ENCODE data around the gene TNRC6C. TPM values are rescaled to one million over a fixed set of nuclear protein-coding genes. Genes with fewer than 3 reads are reported as not detected.

Gene TNRC6C
- total RNA-seq, 4 donors from 2014 or later = 4.7 to 9.0 (median 7.6) TPM

- in situ Hi-C loops (cut with MboI; ENCODE audit: low sequenced_read_pairs in 4 of 4) (no loop called here), intact Hi-C loops (cut with DNase I; ENCODE audit: low total_unique reads) (no loop called here)
- TF ChIP-seq, protein P1, sequence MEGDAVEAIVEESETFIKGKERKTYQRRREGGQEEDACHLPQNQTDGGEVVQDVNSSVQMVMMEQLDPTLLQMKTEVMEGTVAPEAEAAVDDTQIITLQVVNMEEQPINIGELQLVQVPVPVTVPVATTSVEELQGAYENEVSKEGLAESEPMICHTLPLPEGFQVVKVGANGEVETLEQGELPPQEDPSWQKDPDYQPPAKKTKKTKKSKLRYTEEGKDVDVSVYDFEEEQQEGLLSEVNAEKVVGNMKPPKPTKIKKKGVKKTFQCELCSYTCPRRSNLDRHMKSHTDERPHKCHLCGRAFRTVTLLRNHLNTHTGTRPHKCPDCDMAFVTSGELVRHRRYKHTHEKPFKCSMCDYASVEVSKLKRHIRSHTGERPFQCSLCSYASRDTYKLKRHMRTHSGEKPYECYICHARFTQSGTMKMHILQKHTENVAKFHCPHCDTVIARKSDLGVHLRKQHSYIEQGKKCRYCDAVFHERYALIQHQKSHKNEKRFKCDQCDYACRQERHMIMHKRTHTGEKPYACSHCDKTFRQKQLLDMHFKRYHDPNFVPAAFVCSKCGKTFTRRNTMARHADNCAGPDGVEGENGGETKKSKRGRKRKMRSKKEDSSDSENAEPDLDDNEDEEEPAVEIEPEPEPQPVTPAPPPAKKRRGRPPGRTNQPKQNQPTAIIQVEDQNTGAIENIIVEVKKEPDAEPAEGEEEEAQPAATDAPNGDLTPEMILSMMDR (IDR thresholded peaks at IDR 0.05 in 4 of 5, conservative IDR thresholded peaks at IDR 0.05 in 1 of 5) = no peak
- no peak for TF ChIP-seq POLR2A (IDR thresholded peaks at IDR 0.05)
- peaks cover 15 to 23% of the 10 kb centered on the region in 2 donors for H3K4me1 ChIP-seq
- no peak overlapping the region for H3K27ac ChIP-seq
- no peaks in the 10 kb centered on the region for H3K9me3 ChIP-seq
- no peak overlapping the region for H3K4me3 ChIP-seq
- DNase-seq (no peak), ATAC-seq (no peak)
- no peaks in the 10 kb centered on the region for H3K36me3 ChIP-seq
- H3K27me3 ChIP-seq = no peaks in the 10 kb centered on the region
These were observed 189.9 kb downstream of the TNRC6C start for GRCh38 chr17:78148286-78149016.

- intact Hi-C loops (cut with DNase I; ENCODE audit: low total_unique reads) (no loop called here), in situ Hi-C loops (cut with MboI; ENCODE audit: low sequenced_read_pairs in 4 of 4) (no loop called here)
- no peak for TF ChIP-seq POLR2A (IDR thresholded peaks at IDR 0.05)
- TF ChIP-seq, protein P1 (IDR thresholded peaks at IDR 0.05 in 4 of 5, conservative IDR thresholded peaks at IDR 0.05 in 1 of 5) = no peak
- peaks cover 0 to 3% of the 10 kb centered on the region in 2 donors for H3K4me1 ChIP-seq
- no peaks in the 10 kb centered on the region for H3K36me3 ChIP-seq
- no peaks in the 10 kb centered on the region for H3K27me3 ChIP-seq
- ATAC-seq (peak in 1 of 2 donors; percentile 57), DNase-seq (no peak)
- no peak overlapping the region for H3K4me3 ChIP-seq
- no peak overlapping the region for H3K27ac ChIP-seq
- no peaks in the 10 kb centered on the region for H3K9me3 ChIP-seq
These were observed 193.1 kb downstream of the TNRC6C start for GRCh38 chr17:78151514-78152008.

DNA sequence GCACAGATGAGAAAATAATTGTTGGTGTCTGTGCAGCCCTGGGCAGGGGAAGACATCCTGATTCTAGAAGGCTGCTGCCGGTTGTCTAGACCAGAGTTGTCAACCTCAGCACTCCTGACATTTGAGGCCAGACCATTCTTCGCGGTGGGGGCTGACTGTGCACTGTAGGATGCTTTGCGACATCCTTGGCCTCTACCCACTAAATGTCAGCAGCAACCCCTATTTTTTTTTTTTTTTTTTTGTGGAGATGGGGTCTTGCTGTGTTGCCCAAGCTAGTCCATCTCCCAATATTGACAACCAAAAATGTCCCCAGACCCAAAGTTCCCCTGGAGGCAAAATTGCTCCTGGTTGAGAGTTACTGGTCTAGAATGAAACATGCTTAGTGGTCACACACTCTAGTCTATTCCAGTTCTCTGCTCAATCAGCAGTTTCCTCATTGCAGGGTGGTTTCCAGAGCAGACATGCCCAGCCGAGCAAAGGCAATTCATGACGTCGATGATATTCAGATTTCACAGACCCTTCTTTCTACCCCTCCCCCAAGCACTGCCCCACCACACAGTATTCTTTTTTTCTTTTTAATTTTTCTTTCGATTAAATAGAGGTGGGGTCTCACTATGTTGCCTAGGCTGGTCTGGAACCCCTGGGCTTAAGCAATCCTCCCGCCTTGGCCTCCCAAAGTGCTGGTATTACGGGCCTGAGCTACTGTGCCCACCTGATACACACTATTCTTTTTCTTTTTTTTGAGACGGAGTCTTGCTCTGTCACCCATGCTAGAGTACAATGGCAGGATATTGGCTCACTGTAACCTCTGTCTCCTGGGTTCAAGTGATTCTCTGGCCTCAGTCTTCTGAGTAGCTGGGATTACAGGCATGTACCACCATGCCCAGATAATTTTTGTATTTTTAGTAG, 196.7 kb downstream of the TNRC6C start:
- Histone ChIP-seq H3K4me1 (peaks cover 0 to 3% of the 10 kb centered on the region in 2 donors), H3K27ac (no peak overlapping the region), H3K4me3 (no peak overlapping the region), H3K27me3 (no peaks in the 10 kb centered on the region), H3K9me3 (no peaks in the 10 kb centered on the region), H3K36me3 (no peaks in the 10 kb centered on the region)
- intact Hi-C loops (cut with DNase I; ENCODE audit: low total_unique reads) (no loop called here), in situ Hi-C loops (cut with MboI; ENCODE audit: low sequenced_read_pairs in 4 of 4) (no loop called here)
- DNase-seq (no peak), ATAC-seq (no peak)
- TF ChIP-seq POLR2A (IDR thresholded peaks at IDR 0.05) = no peak

Other genes starting within 250 kb of the TNRC6C start
- 1 to 10 TPM in 3 of 4 donors, under 1 TPM in 1; 0.27 to 4.9 (median 2.6) TPM for gene TMC6, start 170.1 kb downstream of the TNRC6C start, total RNA-seq
- 1 to 10 TPM in 1 of 4 donors, under 1 TPM in 2, not detected in 1; 0.18 to 1.6 (median 0.65) TPM for gene TMC8, start 172.1 kb downstream of the TNRC6C start, total RNA-seq
- gene C17orf99, start 187.7 kb downstream of the TNRC6C start, total RNA-seq = not detected
- gene SYNGR2, start 209.9 kb downstream of the TNRC6C start, total RNA-seq = 100 to 1,000 TPM; 104 to 218 (median 163) TPM
- gene TK1, start 228.3 kb downstream of the TNRC6C start, total RNA-seq = 1 to 10 TPM in 1 of 4 donors, under 1 TPM in 3; 0.22 to 2.1 (median 0.60) TPM
- gene AFMID, start 228.7 kb downstream of the TNRC6C start, total RNA-seq = 10 to 100 TPM; 11.7 to 14.3 (median 12.1) TPM